HG02870 (cell line): ENCODE data around the gene KIF23.
A peak's percentile ranks its signal among the peaks of the same experiment; 100 is the strongest.
"Not testable (repeated sequence)": the region's sequence is repeated elsewhere in the genome, so short reads cannot be mapped to it uniquely, and the experiment has no call there.

Experiments
- ATAC-seq: cut with Tn5 transposase; IDR thresholded peaks from one replicate; pipeline ENCODE4 v1.9.1; 2021; ENCODE audit warnings: mild to moderate bottlenecking, moderate library complexity; ENCODE audit not compliant: unreplicated experiment

Gene KIF23

DNA sequence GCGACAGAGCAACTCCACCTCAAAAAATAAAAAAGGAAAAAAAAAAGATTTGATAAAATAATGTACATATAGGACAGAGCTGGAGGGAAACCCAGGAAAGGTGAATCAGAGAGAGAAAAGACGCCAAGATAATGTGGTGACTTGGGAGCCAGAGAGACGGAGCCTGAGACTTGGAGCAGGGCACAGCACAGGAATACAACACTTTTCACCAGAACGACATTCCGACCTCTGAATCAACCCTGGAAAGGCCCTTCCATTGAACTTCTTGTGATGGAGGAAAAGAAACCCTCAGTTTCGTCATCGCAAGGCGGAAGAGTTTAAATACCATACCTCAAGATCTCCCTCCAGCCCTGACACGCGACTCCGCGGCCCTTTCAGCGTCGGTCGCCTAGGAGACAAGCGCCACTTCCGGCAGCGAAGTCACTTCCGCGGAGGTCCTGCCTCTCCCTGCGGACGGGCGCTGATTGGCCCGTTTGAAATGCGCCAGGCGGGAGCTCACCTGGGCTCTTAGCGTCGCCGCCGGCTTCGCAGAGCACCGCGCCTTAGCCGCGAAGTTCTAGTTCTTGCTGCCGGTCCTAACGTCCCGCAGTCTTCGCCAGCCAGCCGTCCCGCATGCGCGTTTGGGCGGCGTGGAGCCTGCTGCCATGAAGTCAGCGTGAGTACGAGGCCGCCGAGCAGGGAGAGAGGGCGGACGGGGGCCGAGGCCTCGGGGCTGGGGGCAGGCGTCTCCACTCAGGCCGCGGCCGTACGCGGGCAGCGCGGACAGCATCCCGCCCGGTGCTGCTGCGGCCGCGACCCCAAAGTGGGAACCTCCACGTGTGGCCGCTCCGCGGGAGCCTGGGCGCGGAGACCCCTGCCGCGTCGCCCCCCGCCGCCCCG is at the start of gene KIF23:
Gene KIF23, plus strand, starts transcription at position 528 of the 879 bp plus-strand sequence. Its CDS starts 117 bp downstream, at position 645.
- peak; percentile 91 for ATAC-seq

DNA sequence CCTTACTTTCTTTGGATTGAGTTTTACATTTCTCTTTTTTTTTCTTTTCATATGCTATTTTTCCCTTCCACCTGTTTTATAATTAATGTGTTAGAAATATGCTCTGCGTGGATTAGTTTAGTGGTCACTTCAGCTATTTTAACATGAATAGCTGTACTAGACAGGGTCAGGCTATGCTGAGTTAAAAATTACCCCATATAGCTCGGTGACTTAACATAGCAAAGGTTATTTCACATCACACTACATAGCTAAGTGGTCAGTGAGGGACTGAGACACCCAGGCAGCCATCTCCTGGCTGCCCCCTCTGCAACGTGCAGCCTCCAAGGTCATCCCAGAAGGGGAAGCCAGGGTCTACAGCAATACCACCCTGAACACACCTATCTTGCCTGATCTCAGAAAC is 46.9 kb upstream of the KIF23 start:
- no peak for ATAC-seq

DNA sequence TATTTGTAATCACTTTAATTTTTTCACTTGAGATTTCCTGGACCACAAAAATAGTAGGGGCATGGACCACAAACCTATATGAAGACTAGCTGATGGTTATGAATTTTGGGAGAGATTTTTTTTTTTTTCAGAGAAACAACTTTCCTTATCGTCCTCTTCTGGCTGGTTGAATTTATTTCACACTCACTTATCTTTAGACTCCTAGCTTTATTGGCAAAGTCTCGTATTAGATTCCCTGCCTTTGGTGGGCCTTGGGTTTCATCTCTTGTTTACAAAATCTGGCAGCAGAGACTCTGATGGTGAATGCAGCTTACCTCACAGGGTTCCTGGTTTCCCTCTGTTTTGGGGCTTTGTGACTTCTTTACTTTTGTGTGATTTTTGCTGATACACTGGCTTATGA is 44.5 kb upstream of the KIF23 start:
- ATAC-seq = no peak

DNA sequence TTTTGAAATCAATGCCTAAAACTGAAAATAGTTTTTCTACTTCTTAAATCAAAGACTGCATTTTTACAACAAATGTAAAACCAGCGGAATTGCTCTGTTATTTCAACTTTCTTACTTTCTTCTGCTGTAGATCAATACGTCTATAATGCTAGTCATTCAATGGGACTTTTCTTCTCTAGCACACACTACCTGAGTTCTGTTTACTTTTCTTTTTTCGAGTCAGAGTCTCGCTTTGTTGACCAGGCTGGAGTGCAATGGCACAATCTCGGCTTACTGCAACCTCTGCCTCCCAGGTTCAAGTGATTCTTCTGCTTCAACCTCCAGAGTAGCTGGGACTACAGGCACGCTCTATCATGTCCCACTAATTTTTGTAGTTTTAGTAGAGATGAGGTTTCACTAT is 40.7 kb upstream of the KIF23 start:
- no peak for ATAC-seq

DNA sequence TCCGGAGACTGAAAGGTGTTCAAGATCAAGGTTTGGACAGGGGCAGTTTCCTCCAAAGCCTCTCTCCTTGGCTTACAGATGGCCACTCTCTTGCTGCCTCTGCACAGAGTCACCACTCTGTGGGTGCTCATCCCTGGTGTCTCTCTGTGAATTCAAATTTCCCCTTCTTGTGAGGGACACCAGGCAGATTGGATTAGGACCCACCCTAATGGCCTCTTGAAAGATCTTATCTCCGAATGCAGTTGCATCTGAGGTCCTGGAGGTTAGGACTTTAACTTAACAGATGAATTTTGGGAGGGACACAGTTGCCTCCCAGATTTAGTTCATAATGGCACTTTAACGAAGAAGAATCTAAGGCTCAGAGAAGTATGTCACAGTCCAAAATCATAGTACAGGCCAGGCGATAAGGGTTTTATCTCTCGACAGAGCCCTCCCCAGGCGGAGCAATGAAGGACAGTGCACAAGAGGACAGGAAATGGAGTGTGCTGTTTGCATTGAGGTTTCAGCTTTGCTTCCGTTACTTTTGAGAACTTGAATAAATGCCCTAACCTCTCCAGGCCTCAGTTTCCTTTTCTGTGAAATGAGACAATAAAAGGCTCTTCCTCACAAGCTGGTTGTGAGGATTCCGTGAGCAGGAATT is 38.9 kb upstream of the KIF23 start:
- ATAC-seq = no peak

DNA sequence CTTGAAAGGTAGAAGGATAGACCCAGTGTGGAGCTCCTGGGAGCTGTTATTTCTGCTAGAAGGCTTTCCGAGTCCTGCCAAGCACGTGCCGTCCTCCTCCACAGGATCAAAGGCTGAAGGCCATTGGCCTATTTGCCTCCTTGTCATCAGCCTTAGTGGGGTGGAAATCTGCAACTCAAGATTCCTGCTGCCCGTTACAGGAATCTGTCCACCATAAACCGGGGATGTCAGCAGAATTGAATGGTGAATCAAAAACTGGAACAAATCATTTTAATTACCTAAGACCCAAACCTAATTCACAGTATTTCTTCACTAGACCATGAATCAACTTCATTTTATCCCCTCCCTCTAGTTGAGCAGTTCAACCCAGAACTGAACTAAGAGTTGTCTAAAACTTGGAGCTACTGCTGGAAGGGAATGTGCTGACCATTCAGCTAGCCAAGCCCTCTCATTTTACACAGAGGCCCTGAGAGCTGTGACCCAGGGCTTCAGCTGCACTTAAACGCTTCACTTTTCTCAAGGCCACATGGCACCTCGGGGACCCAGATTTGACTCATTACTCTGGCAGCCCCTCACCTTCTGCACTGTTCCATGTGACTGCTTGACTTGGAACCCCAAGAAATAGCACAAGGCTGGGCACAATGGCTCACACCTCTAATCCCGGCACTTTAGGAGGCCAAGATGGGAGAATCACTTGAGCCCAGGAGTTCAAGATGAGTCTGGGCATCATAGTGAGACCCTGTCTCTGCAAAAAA is 36.8 kb upstream of the KIF23 start:
- no peak for ATAC-seq

DNA sequence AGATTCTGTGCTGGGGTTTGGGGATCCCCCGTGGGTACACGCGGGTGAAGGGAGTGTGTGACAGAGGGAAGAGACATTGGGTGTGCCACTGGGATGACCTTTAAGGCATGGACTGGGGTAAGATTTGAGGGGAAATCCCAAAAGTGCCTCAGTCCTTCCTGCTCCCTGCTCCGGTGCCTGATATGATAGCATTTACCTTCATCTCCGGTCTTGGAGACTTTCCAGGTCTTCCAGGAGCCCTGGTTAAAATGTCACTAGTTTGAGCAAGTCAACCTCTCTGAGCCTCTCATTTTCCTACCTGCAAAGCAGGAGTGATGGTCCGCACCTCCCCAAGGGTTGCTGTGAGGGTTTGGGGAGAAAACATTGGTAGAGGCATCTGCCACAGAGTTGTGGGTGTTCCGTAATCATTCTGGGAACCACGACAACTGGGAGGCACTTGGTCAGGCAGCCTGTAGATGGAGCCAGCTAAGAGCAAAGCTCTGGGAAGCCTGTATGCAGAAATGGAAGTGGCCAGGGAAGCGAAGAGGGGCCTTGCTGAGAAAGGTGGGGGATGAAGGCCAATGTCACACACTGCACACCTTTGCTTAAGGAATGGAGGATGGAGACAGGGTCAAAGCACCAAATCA is 33.9 kb upstream of the KIF23 start:
- ATAC-seq = no peak

DNA sequence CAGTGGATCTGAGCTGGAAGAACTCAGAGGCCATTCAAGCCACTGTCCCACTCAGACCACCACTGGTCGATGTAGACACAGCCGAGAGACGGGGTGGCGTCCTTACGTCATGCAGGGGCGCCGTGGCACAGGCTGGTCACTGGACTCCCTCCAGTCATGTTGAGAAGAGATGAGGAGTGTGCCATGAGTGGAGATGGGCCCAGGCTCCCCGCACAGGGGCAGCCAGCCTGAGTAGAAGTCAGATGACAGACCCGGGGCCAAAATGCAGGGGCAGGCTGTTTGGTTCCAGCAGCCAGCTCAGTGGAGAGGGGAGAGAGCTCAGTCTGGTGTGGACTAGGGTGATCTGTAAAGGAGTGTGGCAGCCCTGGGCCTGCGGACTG is 33.4 kb upstream of the KIF23 start:
- ATAC-seq = no peak

DNA sequence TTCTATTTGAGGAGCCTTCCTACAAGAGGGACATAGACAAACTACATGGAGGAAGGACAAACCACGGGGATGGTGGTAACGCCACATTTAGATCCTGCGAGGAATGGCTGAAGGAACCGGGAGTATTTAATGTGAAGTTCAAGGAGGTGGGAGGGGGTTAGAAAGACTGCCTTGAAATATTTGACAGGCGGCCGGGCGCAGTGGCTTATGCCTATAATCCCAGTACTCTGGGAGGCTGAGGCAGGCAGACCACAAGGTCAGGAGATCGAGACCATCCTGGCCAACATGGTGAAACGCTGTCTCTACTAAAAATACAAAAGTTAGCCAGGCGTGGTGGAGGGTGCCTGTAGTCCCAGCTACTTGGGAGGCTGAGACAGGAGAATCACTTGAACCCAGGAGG is 32.0 kb upstream of the KIF23 start:
- ATAC-seq = not testable (repeated sequence)

DNA sequence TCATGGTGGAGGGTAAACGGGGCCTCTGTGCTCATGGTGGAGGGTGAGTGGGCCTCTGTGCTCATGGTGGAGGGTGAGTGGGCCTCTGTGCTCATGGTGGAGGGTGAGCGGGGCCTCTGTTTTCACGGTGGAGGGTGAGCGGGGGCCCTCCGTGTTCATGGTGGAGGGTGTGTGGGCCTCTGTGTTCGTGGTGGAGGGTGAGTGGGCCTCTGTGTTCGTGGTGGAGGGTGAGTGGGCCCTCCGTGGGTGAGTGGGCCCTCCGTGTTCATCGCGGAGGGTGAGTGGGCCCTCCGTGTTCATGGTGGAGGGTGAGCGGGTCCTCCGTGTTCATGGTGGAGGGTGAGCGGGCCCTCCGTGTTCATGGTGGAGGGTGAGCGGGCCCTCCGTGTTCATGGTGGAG is 30.1 kb upstream of the KIF23 start:
- not testable (repeated sequence) for ATAC-seq

DNA sequence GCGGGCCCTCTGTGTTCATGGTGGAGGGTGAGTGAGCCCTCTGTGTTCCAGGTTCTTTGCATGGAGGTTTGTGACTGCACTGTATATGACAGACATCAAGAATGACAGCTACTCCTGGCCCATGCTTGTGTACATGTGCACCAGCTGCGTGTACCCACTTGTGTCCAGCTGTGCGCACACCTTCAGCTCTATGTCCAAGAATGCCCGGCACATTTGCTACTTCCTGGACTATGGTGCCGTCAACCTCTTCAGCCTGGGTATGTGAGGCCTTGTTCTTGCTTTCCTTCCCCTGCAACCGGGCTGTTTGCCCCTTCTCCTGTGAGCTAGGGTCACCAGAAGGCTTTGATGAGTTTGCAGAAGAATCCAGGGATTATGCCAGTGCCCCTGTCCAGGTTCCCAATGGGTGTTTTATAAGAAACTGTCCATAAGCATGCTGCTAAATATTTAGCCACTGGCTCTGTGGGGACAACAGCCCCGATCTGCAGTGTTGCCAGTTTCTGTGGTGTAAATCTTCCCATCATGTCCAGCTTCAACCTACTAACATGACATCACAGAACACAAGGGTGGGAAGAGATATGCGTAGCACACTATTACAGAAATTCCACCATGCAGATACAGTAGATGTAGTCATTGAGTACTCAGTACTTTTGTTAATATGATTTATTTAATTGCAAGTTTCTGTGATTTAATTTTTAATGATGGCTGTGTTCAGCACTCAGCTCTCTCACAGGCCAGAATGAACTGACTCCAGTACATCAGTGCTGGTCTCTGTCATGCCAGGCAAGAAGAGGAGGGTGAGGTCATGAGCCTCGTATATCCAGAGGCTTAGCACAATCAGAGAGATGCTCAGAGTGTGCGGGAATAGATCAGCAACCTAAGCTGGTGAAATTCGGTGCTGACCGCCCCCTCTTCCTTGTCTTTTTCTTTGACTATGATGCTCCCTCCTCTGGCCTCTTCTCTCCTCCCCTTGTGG is 29.2 kb upstream of the KIF23 start:
- no peak for ATAC-seq

DNA sequence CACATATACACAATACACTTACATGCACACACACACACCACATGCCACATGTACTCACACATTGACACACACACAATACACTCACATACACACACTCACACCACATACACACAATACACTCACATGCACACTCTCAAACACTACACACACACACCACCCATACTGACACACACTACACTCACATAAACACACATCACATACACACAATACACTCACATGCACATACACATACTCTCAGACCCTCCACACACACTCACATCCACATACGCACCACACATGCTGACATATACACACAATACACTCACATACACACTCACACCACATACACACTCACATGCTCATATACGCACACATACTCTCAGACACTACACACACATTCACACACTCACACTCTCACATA is 28.3 kb upstream of the KIF23 start:
- ATAC-seq = no peak

DNA sequence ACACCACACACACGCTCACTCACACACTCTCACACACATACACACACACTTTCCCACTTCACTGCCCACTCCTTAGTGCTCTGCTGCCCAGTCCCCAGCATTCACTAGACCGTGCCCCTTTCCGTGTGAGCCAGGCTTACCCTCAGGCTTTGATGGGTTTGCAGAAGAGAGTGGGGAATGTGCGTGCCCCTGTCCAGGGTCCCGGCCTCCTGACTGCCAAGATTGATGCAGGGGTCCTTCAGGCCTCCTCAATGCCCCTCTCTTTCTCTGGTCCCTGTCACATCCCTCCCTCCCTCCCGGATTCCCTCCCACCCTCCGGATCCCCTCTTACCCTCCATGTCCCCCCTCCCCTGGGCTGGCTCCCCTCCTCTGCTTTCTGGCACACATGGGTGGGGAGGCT is 27.9 kb upstream of the KIF23 start:
- ATAC-seq = no peak

DNA sequence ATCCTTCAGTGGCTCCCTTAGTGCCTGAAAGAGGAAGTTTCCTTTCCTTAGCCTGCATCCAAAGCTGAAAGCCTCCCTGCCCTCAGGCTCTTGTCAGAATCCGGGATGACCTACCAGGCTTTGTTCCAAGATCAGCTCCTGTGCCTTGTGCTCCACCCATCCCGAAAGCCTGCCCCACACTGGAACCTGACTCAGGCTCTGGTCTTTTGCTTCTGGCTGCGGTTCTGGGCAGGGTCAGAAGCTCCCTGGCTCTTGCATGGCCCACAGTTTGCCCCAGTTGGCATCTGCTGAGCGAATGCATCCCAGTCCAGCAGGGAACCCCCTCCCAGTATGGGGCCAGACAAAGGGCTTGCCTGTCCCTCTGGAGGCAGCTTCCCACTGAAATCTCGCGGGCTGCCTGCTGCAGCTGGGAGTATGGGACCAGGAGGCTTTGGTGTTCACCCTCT is 25.9 kb upstream of the KIF23 start:
- no peak for ATAC-seq

DNA sequence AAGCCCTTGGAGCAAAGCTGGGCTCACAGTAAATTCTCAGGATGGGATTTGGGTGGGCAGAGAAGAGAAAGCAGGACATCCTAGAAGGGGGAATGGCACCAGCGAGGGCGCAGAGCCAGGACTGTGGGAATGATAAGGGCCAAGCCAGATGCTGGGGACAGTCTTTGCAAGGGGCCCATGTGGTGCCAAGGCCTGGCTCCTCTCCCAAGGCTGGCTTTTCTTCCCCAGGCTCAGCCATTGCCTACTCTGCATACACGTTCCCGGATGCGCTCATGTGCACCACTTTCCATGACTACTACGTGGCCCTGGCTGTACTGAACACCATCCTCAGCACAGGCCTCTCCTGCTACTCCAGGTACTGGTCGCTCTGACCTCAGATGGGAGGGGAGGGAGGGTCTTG is 24.7 kb upstream of the KIF23 start:
- no peak for ATAC-seq

DNA sequence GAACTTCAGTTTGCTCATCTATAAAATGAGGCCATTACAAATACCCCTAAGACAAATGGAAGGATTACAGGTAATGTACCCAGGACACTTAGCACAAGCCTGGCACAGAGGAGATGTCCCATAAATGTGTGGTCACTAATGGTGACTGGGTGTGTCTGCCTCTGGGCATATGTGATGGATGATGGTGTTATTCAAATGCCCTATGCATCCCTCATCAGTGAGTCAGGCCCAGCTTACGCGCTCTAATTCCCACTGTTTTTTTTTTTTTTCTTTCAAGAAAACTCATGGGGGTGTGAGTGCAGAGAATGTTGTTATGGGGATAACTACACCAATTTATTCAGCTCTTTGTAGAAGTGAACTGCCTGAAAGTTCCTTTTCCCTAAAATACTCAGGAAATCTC is 23.6 kb upstream of the KIF23 start:
- no peak for ATAC-seq

DNA sequence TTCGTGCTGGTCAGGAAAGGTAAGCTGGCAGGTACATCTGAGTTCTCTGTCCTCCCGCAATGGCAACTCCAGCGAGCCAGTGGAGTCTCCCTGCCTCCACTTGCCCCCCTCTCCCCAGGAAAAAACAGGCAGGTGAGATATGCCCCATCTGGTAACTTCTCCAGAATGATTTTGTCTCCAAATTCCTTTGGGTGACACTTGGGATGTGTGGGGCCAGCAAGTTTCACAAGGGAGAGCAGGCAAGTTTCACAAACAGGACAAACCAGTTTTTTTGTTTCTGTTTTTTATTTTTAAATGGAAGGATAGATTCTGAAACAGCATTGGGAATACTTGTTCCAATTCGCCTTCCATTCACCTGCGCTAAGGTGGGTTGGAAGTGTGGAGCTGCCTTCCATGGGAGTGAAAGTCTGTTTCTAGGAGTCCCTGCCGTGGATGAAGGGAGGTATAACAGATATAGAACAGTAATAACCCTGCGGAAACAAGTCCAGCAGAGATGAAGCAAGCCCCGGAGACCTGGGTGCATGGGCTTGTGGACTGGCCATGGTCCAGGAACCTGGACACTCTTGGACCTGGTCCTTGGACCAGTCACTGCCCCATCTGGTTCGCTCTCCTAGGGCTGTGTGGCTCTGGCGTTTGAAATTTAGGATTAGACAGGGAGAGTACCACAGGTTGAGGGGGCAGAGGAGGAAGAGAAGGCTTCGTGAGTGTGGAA is 22.9 kb upstream of the KIF23 start:
- no peak for ATAC-seq

DNA sequence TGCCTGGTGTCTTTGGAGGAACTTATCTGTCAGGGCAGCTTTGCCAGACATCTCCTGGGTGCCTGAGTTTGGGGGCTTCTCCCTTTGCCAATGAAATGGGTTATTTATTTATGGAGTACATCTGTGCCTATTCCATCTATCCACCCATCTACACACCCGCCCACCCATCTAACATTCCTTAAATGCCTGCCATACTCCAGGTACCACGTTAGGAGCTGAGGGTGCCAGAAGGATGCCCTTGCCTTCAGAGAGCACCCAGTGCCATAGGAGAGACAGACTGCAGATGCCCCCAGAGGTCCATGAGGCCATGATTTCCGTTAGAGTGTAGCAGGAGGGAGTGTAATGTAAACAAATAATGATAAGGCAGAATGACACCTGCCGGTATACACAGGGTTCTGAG is 21.8 kb upstream of the KIF23 start:
- no peak for ATAC-seq

DNA sequence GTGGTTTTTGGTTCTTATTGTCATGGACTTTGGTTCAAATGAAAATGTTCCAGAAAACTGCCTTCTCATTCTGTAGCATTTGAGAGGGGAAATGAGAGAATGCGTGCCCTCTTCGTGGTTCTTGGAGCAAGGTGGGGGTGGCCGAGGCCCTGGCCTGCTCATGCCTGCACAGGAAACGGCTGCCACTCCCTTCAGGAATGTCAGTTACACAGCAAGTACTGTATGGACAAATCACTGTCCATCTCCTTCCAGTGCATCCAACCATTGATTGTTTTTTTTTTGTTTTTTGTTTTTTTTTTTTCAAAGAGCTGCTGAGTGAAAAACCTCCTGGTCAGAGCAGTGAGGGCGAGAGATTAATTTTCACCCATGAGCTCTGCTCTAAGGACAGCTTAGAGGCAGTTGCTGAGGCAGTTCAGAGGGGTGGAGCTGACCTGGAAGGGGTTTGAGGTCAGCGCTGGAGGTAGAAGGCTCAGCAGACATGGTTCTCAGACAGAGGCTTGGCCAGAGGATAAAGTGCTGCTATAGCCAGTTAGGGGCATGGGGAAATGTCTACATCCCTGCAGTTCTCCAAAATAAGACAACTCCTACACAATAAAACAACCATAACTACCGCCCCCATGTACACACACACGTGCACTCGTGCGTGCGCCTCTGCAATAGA is 20.2 kb upstream of the KIF23 start:
- ATAC-seq = no peak
